GM19467 (cell line): ENCODE data around the gene ZIC2.

Experiments
- ATAC-seq: cut with Tn5 transposase; IDR thresholded peaks from one replicate; pipeline ENCODE4 v1.9.1; 2021; ENCODE audit warnings: mild to moderate bottlenecking, moderate library complexity; ENCODE audit not compliant: unreplicated experiment

The ZIC2 gene

GRCh38 chr13:99985241-99985874, 3.8 kb downstream of the ZIC2 start:
- ATAC-seq: no peak

GRCh38 chr13:99985886-99986527, 4.4 kb downstream of the ZIC2 start:
- ATAC-seq: no peak

- ATAC-seq: no peak
Observed at GRCh38 chr13:99986741-99987140, 5.2 kb downstream of the ZIC2 start.

- no peak for ATAC-seq
Observed at GRCh38 chr13:99987154-99988019, 5.8 kb downstream of the ZIC2 start.

- no peak for ATAC-seq
Observed at GRCh38 chr13:99988529-99989275, 7.1 kb downstream of the ZIC2 start.

GRCh38 chr13:99989276-99990125, 7.9 kb downstream of the ZIC2 start:
- no peak for ATAC-seq

- no peak for ATAC-seq
Observed at GRCh38 chr13:99990126-99990977, 8.8 kb downstream of the ZIC2 start.

- ATAC-seq: no peak
Observed at GRCh38 chr13:99991013-99991827, 9.6 kb downstream of the ZIC2 start.

- ATAC-seq: no peak
Observed at GRCh38 chr13:99991828-99992775, 10.5 kb downstream of the ZIC2 start.

- ATAC-seq: no peak
Observed at GRCh38 chr13:99992949-99993351, 11.4 kb downstream of the ZIC2 start.

- no peak for ATAC-seq
Observed at GRCh38 chr13:99993660-99994637, 12.4 kb downstream of the ZIC2 start.

- no peak for ATAC-seq
Observed at GRCh38 chr13:99994638-99995020, 13.0 kb downstream of the ZIC2 start.

- no peak for ATAC-seq
Observed at GRCh38 chr13:99995104-99995588, 13.6 kb downstream of the ZIC2 start.

- ATAC-seq: no peak
Observed at GRCh38 chr13:99995589-99996380, 14.2 kb downstream of the ZIC2 start.

GRCh38 chr13:99996381-99996973, 14.9 kb downstream of the ZIC2 start:
- ATAC-seq: no peak
